Measurements from ENCODE around the gene TARS3.

Gene TARS3

DNA sequence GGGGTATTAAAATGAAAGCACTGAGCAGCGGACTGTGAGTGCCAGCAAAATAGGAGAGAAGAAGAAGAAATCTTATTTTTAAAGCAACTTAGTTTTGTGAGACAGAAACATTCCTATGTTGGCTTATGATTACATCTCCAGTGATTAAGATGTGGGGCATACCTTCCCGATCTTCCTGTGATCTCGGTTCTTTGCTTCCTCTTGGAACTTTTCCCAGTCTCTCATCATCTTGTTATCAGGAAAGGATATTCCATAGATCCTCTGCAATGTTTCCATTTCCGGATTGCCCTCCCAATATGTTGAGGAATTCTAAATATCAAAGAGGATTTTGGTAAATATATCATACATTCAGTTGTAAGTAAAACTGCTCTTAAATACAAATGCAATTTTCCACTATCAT lies 22.2 kb downstream of the TARS3 start:
- DNase-seq (ENCODE audit: low read depth in 2 of 2), result no peak

GRCh38 chr15:101698314-101698713 lies 26.0 kb downstream of the TARS3 start:
- no peak for DNase-seq (ENCODE audit: low read depth in 2 of 2)

GRCh38 chr15:101697488-101697887 lies 26.8 kb downstream of the TARS3 start:
- no peak for DNase-seq (ENCODE audit: low read depth in 2 of 2)

- no peak for DNase-seq (ENCODE audit: low read depth in 2 of 2)
Observed at GRCh38 chr15:101696829-101697228, 27.4 kb downstream of the TARS3 start.

DNA sequence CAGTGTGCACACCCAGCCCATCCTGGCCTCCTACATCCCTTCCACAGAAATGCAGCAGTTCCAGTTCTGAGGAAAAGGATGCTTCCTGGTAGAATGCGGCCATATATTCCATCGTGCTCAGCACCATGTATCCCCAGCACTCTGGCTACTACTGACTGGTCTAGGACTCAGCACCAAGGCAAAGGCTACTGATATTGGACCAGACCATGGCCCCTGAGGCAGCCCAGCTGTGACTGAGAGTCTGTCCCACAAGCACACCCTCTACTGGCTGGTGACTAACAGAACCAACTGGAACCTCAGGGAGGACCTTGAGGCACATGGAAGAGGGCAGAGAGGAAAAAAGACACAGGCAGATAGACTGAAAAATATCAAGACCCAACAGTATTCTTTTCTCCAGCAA lies 30.0 kb downstream of the TARS3 start:
- DNase-seq (ENCODE audit: low read depth in 2 of 2), result no peak

DNA sequence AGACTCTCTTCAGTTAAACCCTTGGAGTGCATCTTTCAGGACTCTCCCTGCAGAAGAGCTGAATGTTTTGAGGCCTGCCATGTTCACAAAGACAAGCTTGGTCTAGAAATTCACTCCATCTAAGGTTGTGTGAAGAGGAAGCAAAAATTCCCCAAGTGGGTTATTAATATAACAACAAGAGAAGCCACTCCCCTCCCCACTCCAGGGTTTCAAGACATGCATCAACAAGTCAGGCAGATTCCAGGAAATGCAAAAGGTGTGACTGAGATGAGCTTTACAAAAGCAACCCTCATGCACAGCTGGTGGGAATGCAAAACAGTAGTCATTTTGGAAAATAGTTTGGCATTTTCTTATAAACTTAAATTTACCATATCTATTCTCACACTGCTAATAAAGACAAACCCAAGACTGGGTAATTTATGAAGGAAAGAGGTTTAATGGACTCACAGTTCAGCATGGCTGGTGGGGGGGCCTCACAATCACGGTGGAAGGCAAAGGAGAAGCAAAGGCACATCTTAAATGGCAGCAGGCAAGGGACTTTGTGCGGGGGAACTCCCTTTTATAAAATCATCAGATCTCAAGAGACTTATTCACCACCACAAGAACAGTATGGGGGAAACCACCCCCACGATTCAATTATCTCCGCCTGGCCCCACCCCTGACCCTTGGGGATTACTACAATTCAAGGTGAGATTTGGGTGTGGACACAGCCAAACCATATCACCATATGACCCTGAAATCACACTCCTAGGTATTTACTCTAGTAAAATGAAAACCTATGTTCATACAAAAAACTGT lies 31.3 kb downstream of the TARS3 start:
- no peak for DNase-seq (ENCODE audit: low read depth in 2 of 2)

DNA sequence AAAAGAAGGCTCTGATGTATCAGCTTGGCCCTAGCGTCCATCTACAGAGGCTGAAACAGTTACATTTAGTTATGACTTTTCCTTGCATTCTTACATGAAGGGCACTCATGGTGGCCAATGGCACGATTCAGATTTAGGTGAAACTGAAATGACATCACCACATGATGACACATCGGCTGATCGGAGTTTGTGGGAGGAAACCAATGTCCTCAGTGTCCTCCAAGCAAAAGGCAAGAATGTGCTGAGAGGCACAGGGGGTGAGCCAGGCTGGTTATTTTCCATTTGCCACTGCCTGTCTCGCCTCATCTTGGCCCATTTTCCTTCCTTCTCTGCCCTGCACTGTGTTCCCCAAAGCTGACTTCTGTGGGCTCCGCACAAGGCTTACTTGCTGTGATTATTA lies 34.4 kb downstream of the TARS3 start:
- no peak for DNase-seq (ENCODE audit: low read depth in 2 of 2)

DNA sequence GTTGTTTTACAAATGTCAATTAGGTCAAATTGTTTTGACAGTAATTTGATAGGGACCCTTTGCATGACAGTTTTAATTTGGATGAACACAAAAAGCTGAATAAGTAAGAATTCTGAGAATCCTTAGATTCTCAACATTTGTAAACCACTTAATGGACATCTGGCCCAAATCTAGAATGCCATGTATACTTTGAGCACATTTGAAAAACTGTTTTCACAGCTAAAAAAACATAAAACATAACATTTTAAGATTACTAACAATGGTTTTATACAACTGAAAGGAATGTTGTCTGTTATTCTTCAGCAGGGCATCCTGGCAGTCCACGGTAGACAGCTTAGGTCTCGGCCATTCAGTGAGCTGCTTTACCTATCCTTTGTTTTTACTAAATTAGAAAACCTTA lies 37.6 kb downstream of the TARS3 start:
- no peak for DNase-seq (ENCODE audit: low read depth in 2 of 2)

- no peak for DNase-seq (ENCODE audit: low read depth in 2 of 2)
Observed at GRCh38 chr15:101684877-101685276, 39.4 kb downstream of the TARS3 start.

DNA sequence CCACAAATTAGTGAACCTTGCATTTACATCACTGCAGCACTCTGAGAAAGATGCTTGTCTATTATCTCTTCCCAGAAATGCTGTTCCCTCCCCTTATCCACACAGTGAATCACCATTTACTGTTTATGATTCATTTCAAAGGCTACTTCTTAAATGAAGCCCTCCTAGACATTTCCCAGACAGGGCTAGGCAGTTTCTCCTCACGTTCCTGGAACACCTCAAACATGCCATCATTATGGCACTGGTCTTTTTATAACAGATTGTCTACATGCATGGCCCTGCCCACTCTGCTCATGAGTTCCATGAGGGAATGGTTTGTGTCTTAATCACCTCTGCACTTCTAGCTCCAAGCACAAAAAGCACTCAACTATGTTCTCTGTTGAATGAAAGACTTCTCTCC lies 39.9 kb downstream of the TARS3 start:
- DNase-seq (ENCODE audit: low read depth in 2 of 2), result no peak

GRCh38 chr15:101679806-101680205 lies 44.5 kb downstream of the TARS3 start:
- no peak for DNase-seq (ENCODE audit: low read depth in 2 of 2)

DNA sequence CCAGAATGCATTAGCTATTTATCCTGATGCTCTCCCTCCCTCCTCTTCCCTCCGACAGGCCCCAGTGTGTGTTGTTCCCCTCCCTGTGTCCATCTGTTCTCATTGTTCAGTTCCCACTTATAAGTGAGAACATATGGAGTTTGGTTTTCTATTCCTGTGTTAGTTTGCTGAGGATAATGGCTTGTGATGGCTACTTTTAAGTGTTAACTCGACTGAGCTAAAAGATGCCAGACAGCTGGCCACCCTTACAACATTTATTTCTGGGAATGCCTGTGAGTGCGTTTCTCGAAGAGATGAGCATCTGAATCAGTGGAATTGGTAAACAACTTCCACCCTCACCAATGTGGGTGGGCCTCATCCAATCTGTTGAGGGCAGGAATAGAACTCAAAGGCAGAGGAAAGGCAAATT lies 47.3 kb downstream of the TARS3 start:
- no peak for DNase-seq (ENCODE audit: low read depth in 2 of 2)

DNA sequence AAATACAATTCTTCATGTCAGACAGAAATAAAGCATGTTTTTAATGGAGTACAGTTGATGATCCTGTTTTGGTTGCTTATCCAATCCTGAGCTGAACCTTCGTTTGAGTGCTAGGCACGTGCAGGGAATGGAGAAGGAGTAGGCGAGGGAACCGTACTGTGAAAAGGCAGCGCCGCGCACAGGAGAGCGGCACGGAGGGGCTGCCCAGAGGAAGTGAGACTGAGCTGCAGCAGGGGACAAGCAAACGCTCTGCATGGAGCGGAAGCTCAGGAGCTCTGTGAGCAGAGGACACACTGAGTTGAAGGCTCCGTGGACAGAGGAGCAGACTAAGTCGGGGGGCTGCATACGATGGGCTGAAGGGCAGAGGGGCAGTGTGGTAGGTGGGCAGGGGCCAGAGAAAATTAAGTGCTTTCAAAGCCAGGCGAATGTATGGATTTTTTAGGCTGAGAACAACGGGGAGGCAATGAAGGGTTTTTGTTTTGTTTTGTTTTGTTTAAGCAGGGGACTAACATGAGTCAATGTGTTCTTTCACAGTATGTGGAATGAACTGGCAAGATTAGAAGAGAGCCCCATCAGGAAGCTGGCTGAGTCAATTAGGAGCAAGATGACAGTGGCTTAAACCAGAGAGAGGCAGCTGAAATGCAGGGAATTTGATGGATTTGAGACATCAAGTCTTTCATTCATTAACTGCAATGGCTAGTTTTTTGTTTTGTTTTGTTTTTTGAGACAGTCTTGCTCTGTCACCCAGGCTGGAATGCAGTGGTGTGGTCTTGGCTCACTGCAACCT lies 48.3 kb downstream of the TARS3 start:
- DNase-seq (ENCODE audit: low read depth in 2 of 2), result no peak

DNA sequence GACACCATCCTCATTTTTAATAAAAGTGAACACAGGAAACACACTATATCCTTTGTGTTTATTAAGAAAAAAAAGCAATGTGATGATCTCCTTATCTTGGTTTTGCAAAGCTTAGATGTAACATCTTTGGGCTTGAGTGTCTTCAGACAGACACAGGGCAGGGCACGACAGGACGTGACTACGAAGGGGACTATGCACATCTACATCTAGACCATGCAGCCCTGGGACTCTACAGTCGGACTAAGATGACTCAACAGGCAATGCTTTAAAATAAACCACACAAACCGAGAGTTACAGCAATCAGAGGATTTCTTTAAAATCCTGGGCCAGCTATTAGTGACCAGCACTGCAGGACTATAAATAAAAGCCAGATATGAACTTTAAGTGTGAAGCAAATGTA lies 49.3 kb downstream of the TARS3 start:
- no peak for DNase-seq (ENCODE audit: low read depth in 2 of 2)

- no peak for DNase-seq (ENCODE audit: low read depth in 2 of 2)
Observed at GRCh38 chr15:101672298-101672697, 52.0 kb downstream of the TARS3 start.

DNA sequence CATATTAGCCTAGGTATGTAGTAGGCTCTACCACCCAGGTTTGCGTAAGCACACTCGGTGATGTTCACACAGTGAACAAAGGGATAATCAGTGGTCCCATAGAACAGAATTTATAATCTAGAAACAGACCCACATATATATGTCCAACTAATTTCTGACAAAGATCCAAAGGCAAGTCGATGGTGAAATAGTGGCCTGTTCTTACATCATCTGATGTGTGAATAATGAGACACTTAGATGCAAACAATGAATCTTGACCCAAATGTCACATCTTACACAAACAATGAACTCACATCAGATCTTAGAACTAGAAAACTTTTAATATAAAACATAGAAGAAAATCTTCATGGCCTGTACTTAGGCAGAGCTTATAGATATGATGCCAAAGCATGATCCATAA lies 54.5 kb downstream of the TARS3 start:
- no peak for DNase-seq (ENCODE audit: low read depth in 2 of 2)

GRCh38 chr15:101667881-101668280 lies 56.4 kb downstream of the TARS3 start:
- no peak for DNase-seq (ENCODE audit: low read depth in 2 of 2)

DNA sequence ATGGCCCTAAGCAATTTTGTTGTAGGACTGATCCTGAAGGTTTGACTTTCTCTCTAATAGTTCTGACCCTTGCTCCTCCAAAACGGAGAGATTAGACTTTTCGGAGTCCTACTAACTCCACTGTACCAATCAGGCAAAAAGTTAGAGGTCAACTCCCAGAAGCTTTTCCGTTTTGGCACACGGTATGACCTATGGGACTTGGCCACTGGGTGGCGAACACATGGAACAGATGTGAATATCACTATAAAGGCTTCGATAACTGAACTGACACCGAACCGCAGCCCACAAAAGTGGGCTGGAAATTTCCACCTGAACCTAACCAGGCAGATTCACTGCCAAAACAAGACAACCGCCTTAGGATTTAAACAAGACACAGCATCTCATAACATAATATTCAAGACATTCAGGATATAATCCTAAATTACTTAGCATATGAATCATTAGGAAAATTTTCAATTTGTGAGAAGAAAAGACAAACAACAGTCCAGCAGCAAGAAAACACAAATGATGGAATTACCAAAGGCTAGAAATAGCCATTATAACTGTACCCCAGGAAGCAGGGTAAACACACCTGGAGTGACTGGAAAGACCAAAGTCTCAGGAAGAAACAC lies 59.9 kb downstream of the TARS3 start:
- no peak for DNase-seq (ENCODE audit: low read depth in 2 of 2)

DNA sequence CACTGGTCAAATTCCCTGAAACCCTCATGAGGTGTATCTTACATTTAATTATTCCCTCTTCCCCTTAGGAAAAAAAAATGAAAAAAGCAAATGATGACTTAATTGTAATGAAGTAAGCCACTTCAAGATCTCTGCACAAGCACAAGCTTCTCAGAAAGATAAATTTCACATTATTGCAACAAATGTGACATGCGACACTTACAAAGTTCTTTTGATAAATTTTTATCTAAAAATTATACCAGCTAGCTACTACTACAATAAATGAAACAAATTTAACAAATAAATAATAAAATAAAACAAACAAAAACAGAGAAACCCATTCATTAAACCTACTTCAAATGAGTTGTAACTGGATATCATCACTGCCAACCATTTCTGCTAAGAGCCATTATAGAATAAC lies 62.1 kb downstream of the TARS3 start:
- DNase-seq (ENCODE audit: low read depth in 2 of 2), result no peak

DNA sequence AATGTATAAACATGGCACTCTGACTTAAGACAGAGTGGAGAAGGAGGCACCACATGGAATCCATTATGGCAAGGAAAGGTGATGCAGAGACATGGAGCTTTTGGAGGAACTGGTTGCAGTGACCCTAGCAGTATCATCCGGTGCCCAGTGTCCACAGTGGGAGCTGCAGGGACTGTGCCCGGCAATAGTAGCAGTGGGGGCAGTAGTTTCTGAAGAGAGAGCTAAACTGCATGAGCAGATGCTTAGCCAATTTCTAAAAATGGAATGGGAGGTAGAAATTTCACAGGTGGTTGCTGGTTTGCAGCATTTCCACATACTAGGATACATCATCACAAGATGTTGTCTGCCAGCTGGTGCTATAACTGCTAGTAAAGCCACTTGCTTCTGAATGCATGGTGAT lies 64.3 kb downstream of the TARS3 start:
- DNase-seq (ENCODE audit: low read depth in 2 of 2), result no peak

DNA sequence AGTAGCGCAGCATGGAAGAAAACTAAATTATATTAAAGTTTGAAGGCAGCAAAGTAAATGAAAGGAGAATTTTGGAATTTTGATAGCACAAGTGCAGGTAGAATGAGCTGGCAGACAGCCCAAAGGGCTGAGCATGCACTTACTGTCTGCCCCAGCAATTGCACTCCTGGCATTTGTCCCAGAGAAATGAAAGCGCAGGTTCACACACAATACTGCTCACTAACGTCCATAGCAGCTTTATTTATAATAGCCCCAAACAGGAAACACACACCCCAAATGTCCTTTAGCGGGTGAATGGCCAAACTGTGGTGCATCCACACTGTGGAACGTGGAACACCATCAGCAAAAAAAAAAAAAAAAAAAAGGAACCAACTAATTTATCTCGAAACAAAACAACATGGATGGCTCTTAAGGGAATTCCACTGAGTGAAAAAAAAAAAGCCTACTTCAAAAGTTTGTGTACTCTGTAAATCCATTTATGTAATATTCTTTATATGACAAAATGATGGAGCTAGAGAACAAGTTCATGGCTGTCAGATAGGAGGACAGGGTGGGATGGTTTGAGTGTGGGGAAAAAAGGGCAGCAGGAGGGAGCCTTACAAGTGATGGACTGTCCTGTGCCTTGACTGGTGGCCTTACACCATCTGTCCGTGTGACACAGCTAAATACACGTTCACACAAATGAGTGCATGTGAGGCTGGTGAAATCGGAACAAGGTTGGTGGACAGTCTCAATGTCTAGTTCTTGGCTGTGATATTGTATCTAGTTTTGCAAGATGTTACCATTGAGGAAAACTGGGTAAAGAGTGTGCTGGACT lies 66.1 kb downstream of the TARS3 start:
- no peak for DNase-seq (ENCODE audit: low read depth in 2 of 2)

DNA sequence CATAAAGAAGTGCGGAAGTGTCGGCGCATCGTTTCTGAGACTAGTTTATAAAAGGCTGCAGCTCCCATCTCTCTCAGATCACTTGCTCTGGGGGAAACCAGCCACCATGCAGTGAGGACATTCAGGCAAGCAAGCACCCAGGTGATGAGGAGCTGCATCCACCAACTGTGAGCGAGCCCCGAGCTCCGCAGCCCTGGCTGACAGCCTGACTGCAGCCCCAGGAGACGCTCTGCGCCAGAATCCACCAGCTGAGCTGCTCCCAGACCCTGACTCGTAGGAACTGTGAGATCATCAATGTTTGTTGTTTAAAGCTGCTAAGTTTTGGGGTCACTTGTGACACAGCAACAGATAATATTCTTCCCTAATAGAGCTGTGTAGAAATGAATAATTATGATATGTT lies 67.1 kb downstream of the TARS3 start:
- DNase-seq (ENCODE audit: low read depth in 2 of 2), result no peak
